IMR-90 (cell line): Measurements from ENCODE around the gene ABCC3.

ENCODE experiments used
- MAFK ChIP-seq: IDR thresholded peaks from 2 replicates; pipeline ENCODE4 v1.6.1; 2012; ENCODE audit warnings: low read depth, low read length, improper control_type of control experiment
- MXI1 ChIP-seq: IDR thresholded peaks from 2 replicates; pipeline ENCODE4 v1.6.1; 2012; ENCODE audit warnings: low read depth, mild to moderate bottlenecking, low read length, moderate library complexity, borderline replicate concordance
- POLR2A ChIP-seq: IDR thresholded peaks from 2 replicates; pipeline ENCODE4 v1.6.1; 2012; ENCODE audit warnings: mild to moderate bottlenecking, low read depth, low read length
- RAD21 ChIP-seq: IDR thresholded peaks from 2 replicates; pipeline ENCODE4 v1.6.1; 2012; ENCODE audit warnings: low read length, improper control_type of control experiment
- TF ChIP-seq, protein P1 (sequence below): conservative IDR thresholded peaks from 2 replicates; pipeline ENCODE4 v1.5.1; 2012; ENCODE audit warnings: mild to moderate bottlenecking, low read depth, low read length, improper control_type of control experiment

DNA sequence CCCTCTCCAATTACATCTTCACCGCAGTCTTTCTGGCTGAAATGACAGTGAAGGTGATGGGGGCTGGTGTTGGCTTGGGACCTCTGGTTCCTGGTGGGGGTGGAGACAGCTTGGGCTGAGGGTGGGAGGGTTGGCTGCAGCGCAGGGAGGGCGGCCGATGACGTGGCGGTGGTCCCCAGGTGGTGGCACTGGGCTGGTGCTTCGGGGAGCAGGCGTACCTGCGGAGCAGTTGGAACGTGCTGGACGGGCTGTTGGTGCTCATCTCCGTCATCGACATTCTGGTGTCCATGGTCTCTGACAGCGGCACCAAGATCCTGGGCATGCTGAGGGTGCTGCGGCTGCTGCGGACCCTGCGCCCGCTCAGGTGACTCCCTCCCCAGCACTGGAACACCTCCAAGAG, 31.8 kb upstream of the ABCC3 start:
- TF ChIP-seq, protein P1, sequence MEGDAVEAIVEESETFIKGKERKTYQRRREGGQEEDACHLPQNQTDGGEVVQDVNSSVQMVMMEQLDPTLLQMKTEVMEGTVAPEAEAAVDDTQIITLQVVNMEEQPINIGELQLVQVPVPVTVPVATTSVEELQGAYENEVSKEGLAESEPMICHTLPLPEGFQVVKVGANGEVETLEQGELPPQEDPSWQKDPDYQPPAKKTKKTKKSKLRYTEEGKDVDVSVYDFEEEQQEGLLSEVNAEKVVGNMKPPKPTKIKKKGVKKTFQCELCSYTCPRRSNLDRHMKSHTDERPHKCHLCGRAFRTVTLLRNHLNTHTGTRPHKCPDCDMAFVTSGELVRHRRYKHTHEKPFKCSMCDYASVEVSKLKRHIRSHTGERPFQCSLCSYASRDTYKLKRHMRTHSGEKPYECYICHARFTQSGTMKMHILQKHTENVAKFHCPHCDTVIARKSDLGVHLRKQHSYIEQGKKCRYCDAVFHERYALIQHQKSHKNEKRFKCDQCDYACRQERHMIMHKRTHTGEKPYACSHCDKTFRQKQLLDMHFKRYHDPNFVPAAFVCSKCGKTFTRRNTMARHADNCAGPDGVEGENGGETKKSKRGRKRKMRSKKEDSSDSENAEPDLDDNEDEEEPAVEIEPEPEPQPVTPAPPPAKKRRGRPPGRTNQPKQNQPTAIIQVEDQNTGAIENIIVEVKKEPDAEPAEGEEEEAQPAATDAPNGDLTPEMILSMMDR = no peak
- TF ChIP-seq MXI1 = no peak
- no peak for TF ChIP-seq MAFK
- no peak for TF ChIP-seq RAD21
- no peak for TF ChIP-seq POLR2A
